Activated CD4-positive, alpha-beta T cell treated with anti-CD3 and anti-CD28 coated beads, Interleukin-2, Interleukin-6, amounts not matched to agents 100 ng/mL and 50 ng/mL, durations not matched to agents 16 hours and 8 hours (primary cell): Measurements from ENCODE around the gene MGAT5.
A peak's percentile ranks its signal among the peaks of the same experiment; 100 is the strongest.

Experiments used
- DNase-seq: peaks from one replicate; pipeline ENCODE4 v3.0.0-alpha.2; 2020

MGAT5 gene

GRCh38 chr2:134308474-134309385, 54.9 kb downstream of the MGAT5 start:
- DNase-seq, result no peak

DNA sequence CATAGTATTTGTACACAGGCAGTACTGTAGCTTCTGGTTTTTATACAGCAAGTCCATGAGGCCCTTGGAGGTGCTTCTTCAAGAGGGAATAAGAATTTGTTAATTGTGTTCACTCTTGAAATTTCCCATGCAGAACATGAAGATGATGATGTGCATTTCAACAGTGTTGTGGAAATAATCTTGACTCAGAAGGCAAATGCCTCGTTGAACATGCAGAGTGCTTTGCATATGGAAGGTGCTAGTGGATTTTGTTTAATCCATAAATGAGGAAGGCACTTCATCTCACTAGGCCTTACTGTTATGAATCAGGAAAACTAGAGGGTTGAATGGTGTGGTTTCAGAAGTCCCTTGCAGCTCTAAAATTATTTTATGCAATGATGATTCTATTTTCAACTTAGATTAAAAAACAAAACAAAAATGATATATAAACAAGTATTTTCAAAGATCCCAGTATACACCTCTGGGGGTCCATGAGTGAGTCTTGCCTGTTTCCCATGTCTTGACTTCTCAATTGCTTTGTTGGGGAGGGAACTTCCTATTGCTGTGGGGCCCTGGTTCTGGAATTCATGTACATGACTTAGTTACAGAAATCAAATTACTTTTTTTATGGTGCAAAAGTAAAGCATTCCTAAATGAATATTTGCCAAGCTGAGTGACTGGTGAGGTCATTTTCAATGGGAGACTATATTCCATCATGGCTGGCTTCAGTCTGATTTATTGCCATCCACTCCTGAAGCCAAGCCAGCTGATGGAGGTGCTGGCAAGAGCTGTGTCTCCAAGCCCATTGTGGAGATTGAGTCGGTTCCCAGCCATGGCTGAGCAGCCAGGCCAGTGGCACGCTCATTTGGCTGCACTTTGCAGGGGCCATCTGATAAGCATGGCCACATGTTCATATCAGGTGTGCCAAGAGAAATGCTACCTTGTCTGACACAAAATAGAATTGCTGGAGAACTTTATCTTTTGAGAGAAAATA, 56.5 kb downstream of the MGAT5 start:
- no peak for DNase-seq

- no peak for DNase-seq
These were observed 58.6 kb downstream of the MGAT5 start for GRCh38 chr2:134312482-134312881.

DNA sequence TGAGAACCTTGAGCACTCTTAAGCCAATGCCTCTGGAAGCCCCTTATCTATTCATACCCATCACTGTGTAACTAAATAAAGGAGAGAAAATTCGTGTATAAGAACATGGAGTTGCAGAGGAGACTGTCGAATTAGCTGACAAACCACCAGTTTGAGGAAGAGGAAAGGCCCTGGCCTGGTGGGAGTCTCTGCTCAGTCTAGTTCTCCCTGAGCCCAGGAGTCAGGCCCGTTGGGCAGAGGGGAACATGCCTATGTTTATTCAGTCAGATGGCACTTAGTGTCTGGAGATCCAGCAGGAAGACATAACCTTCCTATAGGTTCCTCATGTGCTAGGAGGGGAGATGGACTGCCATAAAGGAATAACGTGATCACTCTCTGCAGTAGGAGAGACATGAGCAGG, 60.3 kb downstream of the MGAT5 start:
- DNase-seq, result no peak

DNA sequence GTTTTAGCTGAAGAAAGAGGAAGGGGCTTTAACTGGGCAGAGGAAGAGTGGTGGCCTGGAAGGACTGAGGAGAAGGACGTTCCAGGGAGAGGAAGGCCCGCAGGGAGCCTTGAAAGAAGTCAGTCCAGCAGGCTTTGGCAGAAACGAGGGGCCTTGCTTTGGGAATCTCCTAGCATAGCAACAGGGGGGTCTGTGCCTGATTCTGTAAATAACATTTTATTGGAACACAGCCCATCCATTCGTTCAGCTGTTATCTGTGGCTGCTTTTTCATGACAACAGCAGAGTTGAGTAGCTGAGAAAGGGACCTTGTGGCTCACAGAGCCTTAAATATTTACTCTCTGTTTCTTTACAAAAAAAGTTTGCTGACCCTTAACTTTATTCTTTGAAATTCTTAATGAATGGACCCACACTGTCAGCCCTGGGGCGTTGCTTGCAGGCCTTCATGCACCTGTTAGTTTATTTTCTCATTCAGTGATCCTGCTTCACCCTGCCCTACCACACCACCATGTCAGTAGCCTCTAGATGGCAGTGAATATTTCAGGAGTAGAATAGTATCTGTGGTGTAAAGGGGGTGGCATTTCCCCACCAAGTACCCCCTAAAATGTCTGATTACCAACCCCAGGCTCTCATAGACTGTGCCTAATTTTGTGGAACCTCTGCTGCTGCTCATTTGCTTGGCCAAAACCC, 61.0 kb downstream of the MGAT5 start:
- DNase-seq, result no peak

- no peak for DNase-seq
These were observed 61.6 kb downstream of the MGAT5 start for GRCh38 chr2:134315471-134315870.

GRCh38 chr2:134319596-134320254, 65.9 kb downstream of the MGAT5 start:
- DNase-seq, result no peak

- peak; percentile 60 for DNase-seq
These were observed 67.1 kb downstream of the MGAT5 start for GRCh38 chr2:134320930-134321329.

DNA sequence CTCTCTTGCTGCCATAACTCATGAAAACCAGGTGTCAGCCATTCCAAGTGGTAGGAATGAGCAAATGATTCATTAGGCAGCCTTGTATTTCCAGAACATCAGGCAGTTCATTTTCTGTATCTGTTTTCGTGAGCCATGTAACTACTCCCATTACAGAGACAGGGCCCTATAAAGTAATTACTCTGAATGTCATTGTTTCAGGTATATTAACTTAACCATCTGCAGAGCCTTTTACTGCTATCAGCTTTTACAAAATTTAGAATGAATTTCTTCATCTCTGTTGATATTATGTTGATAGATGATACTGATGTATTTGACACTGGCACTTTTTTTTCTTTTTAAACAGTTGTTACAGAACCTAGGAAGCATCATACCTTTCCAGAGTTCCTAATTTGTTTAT, 69.9 kb downstream of the MGAT5 start:
- DNase-seq, result no peak

GRCh38 chr2:134324430-134324829, 70.6 kb downstream of the MGAT5 start:
- DNase-seq, result no peak

DNA sequence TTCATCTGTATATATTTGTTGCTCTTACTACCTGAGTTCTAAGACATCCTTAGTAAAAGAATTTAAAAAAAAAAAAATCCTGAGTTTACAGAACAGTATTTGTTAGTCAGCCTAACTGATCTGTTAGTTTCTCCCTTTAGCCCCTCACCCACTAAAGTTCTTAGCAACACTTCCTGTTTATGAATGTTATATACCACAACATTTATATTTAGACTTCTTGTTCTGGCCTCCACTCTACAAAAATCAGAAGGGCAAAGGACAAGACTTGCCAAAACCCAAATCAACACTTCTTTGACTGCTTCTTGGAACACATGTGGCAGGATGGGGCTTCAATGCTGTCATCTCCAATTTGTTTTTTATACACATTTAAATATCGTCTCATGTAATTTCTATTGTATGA, 71.1 kb downstream of the MGAT5 start:
- no peak for DNase-seq

- no peak for DNase-seq
These were observed 71.8 kb downstream of the MGAT5 start for GRCh38 chr2:134325696-134326095.

- DNase-seq, result no peak
These were observed 73.5 kb downstream of the MGAT5 start for GRCh38 chr2:134327367-134327766.

GRCh38 chr2:134331081-134331480, 77.2 kb downstream of the MGAT5 start:
- no peak for DNase-seq

- DNase-seq, result no peak
These were observed 79.8 kb downstream of the MGAT5 start for GRCh38 chr2:134333646-134334189.

DNA sequence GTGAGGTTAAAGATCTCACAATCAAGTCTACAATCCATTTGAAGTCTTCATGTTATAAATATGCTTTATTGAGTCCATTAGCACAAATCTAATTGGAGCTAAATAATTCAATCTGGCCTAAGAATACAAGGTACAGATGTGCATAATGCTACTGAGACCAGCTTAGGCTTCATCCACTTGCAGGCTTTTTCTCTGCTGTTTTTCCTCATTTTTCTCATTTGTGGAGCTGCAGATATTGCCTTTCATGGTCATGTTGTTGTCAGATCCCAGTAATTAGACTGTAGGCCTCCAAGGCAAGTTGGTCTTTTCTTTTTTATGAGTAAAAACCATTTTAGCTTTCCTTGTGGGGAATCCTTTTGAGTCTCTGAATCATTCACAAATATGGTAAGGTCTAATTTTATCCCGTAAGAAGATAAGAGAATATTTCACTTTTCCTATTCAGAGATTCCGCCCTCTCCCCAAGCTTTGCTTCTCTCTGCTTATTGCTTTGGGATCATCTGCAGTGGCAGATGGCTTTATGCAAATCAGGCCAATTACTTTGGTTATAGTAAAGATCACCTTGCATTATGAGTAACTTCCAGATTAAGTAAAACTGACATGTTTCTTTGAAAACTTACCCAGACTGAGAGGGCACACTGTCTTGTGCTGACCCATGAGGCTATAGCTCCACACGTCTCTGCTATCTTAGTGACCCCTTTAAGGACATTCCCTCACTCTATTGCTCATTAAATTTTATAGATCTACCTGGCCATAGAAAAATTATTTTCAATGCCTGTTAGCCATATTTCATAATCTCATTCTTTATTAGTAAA, 80.9 kb downstream of the MGAT5 start:
- no peak for DNase-seq

DNA sequence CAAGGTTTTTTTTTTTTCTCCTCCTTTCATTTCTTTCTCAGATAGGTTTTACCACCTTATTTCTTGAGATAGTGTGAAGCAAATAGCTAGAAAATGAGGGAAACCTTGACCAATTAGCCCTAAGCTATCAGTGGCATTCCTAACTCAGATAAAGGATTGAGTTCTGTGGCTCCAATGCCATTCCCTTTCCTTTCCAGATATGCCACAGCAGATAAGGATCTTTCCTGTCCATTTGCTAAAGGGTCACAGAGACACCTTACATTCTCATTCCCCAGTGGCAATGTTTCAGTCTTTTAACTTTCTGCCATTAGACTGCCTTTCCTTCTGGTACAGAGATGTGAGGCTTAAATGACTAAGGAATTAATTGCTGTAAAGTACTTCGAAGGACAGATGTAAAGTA, 81.7 kb downstream of the MGAT5 start:
- DNase-seq, result no peak

DNA sequence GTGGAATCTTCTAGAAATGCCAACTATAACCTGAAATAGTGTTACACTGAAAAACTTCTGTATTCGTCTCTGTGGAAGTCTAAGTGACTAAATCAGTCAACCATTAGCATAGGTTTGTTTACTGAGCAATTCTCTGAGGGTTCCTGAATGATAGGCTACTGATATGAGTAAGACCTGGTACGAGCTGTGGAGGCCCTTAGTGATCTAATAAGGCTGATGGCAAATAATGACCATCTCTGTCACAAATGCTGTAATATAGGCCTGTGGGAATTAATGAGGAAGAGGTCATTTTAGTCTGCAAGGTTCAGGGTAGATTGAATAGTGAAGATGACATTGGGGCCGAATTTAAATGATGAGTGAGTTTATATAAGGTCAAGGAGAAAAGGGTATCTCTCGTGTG, 82.5 kb downstream of the MGAT5 start:
- DNase-seq, result no peak

- no peak for DNase-seq
These were observed 83.0 kb downstream of the MGAT5 start for GRCh38 chr2:134336921-134337320.

DNA sequence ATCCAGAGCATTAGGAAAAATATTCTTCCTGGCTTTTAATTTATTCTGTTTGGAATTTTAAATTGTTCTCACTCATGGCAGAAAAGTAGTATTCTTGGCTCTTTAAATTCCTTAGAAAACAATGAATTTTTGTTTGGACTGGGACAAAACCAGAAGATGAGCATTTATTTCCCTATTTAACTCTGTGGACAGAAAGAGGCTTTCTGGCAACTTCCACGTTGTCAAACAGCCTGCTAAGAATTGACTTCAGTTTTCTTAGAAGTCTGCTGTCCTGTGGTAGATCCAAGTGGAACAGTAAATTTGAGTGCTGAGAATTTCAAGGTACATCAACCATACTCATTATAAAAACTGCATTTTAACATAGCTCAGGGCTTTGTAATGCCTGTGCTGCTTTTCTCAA, 83.8 kb downstream of the MGAT5 start:
- DNase-seq, result no peak

DNA sequence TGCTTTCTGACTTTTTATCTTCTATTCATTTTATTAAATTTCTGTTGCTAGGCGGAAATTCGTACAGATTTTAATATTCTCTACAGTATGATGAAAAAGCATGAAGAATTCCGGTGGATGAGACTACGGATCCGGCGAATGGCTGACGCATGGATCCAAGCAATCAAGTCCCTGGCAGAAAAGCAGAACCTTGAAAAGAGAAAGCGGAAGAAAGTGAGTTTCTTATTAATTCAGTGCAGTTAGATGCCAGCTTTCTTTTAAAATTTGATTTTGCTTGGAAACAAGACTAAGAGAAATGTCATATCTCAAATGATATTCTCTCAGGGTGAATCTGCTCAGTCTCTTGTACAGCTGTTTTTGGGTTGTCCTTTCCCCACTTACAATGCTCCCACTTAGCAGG, 84.3 kb downstream of the MGAT5 start:
- DNase-seq, result no peak
